HL-60 (cell line): Measurements from ENCODE around the gene CDK6.

Experiments used
- DNase-seq, 2 experiments: peaks; one replicate each; pipeline ENCODE4 v3.0.0-alpha.2; 2010 to 2020; ENCODE audit warnings: low read depth in 1 of 2, low spot score in 1 of 2
- H3K27ac ChIP-seq: fragments of 250-450 bp; sonication (Bioruptor Pico); replicated peaks from 2 replicates; pipeline ENCODE4 v1.5.1; 2020; ENCODE audit warnings: mild to moderate bottlenecking, moderate library complexity
- H3K27me3 ChIP-seq: fragments of 250-450 bp; sonication (Bioruptor Pico); 2 replicates; pipeline ENCODE4 v1.5.1; 2021; ENCODE audit warnings: mild to moderate bottlenecking, moderate library complexity; ENCODE audit not compliant: insufficient read depth, poor library complexity, severe bottlenecking
- H3K4me3 ChIP-seq: replicated peaks from 2 replicates; pipeline ENCODE4 v1.5.1; 2011; ENCODE audit warnings: mild to moderate bottlenecking, control low read depth, low read length; ENCODE audit not compliant: insufficient read depth
- GABPA ChIP-seq: IDR thresholded peaks from 2 replicates; pipeline ENCODE4 v1.6.1; 2012; ENCODE audit warnings: low read depth
- POLR2AphosphoS5 ChIP-seq: IDR thresholded peaks from 2 replicates; pipeline ENCODE4 v1.6.1; 2012; ENCODE audit warnings: low read depth
- SPI1 ChIP-seq: IDR thresholded peaks from 2 replicates; pipeline ENCODE4 v1.6.1; 2012; ENCODE audit warnings: low read depth, mild to moderate bottlenecking, borderline replicate concordance
- TF ChIP-seq, protein P1 (sequence below): IDR thresholded peaks from one replicate; pipeline ENCODE4 v1.5.1; 2011; ENCODE audit warnings: low read length, control low read depth, inconsistent platforms; ENCODE audit not compliant: insufficient read depth
- TF ChIP-seq, protein P2 (sequence below): IDR thresholded peaks from 2 replicates; pipeline ENCODE4 v1.6.1; 2012; ENCODE audit warnings: low read depth; ENCODE audit not compliant: insufficient replicate concordance

The CDK6 gene

DNA sequence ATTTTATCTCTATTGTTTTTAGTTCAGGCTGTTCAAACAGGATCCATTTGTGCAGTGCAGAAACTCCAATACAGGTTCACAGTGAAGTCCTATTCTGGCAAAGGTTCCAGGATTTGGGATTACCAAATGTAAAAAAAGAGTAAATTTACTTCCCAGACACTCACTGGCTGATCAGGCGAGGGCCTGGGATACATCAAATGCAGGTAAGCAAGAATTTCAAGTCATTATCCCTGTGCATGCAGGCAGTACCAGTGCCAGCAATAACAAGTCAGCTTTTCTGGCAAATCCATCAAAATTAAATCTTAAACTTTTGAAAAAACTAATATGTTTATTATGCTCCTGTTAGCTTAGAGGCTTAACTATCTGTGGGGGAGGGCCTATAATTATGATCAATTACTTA, 6.3 kb downstream of the CDK6 start:
- TF ChIP-seq, protein P1, sequence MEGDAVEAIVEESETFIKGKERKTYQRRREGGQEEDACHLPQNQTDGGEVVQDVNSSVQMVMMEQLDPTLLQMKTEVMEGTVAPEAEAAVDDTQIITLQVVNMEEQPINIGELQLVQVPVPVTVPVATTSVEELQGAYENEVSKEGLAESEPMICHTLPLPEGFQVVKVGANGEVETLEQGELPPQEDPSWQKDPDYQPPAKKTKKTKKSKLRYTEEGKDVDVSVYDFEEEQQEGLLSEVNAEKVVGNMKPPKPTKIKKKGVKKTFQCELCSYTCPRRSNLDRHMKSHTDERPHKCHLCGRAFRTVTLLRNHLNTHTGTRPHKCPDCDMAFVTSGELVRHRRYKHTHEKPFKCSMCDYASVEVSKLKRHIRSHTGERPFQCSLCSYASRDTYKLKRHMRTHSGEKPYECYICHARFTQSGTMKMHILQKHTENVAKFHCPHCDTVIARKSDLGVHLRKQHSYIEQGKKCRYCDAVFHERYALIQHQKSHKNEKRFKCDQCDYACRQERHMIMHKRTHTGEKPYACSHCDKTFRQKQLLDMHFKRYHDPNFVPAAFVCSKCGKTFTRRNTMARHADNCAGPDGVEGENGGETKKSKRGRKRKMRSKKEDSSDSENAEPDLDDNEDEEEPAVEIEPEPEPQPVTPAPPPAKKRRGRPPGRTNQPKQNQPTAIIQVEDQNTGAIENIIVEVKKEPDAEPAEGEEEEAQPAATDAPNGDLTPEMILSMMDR, result no peak
- TF ChIP-seq SPI1 (no peak), GABPA (no peak), POLR2AphosphoS5 (no peak)
- TF ChIP-seq, protein P2, sequence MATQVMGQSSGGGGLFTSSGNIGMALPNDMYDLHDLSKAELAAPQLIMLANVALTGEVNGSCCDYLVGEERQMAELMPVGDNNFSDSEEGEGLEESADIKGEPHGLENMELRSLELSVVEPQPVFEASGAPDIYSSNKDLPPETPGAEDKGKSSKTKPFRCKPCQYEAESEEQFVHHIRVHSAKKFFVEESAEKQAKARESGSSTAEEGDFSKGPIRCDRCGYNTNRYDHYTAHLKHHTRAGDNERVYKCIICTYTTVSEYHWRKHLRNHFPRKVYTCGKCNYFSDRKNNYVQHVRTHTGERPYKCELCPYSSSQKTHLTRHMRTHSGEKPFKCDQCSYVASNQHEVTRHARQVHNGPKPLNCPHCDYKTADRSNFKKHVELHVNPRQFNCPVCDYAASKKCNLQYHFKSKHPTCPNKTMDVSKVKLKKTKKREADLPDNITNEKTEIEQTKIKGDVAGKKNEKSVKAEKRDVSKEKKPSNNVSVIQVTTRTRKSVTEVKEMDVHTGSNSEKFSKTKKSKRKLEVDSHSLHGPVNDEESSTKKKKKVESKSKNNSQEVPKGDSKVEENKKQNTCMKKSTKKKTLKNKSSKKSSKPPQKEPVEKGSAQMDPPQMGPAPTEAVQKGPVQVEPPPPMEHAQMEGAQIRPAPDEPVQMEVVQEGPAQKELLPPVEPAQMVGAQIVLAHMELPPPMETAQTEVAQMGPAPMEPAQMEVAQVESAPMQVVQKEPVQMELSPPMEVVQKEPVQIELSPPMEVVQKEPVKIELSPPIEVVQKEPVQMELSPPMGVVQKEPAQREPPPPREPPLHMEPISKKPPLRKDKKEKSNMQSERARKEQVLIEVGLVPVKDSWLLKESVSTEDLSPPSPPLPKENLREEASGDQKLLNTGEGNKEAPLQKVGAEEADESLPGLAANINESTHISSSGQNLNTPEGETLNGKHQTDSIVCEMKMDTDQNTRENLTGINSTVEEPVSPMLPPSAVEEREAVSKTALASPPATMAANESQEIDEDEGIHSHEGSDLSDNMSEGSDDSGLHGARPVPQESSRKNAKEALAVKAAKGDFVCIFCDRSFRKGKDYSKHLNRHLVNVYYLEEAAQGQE, result no peak
- H3K4me3 ChIP-seq, result no peak overlapping the region
- DNase-seq, result no peak
- no peaks in the 10 kb centered on the region for H3K27me3 ChIP-seq
- H3K27ac ChIP-seq, result no peak overlapping the region

DNA sequence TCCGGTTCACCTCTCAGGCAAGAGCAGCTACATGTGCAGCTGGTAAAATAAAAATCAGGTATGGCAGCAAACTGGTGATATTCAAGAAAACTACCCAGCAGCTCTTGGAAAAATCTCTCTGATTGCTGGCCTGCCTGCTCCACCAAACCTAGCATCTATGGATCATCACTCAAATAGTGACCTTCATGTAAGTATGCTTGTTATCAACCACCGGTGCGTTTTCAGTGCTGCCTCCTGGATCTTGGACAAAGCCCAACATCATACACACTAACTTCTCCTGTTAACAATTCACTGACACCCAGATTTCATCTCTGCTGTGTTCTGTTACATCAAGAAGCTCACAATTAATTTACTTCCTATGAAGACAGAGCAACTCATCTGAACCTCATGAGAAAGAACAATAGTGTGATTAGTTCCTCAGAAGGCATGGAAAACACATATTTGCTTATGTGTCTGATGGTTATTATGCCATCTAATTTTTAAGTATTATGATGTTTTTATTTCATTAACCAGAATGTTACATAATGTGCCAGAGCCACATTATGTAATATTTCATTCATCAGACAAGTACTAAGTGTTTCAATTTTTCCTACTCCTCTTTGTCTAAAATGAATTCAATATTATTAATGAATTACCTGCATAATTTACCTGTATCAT, 8.8 kb downstream of the CDK6 start:
- no peak overlapping the region for H3K27ac ChIP-seq
- H3K4me3 ChIP-seq, result no peak overlapping the region
- TF ChIP-seq GABPA, result no peak
- no peaks in the 10 kb centered on the region for H3K27me3 ChIP-seq
- no peak for DNase-seq

DNA sequence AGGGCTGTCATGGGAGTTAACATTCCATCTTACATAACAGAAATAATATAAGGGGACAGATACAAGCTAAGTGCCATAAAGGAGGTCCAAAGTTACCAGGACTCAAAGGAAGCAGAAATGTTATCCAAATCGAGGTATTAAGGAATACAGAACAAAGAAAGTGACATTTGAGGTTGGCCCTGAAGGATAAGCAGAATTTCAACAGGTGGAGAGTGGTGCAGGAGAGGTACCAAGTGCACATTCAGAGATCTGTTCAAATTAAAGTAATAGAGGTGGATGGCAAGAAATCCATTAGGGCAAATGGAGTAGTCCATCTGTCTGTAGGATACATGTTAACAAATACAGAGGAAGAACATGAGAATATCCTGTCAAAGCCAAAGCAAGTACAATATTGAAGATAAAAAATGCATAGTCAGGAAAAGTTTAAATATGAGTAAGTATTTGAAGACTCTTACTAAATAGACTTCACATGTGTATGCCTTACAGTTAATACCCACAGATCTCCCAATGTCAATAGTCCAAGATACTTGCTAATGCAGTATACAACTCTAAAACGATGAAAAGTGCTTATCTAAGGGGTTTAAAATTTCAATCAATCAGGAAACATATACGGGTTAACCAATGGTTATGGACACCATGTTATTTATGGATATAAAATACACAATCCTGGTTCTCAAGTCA, 10.0 kb downstream of the CDK6 start:
- DNase-seq, result no peak

More for the DNA sequence above, 10.0 kb downstream of the CDK6 start:
- Histone ChIP-seq H3K4me3 (no peak overlapping the region), H3K27ac (no peak overlapping the region), H3K27me3 (no peaks in the 10 kb centered on the region)
- TF ChIP-seq GABPA (no peak), POLR2AphosphoS5 (no peak), SPI1 (no peak)
- TF ChIP-seq, protein P2, result no peak
- TF ChIP-seq, protein P1, result no peak
